HCT116 (cell line): Measurements from ENCODE around the gene DET1. TPM values are rescaled to one million over a fixed set of nuclear protein-coding genes. Genes with fewer than 3 reads are reported as not detected.

ENCODE experiments used
- ATAC-seq: fragments of 200-7000 bp; cut with Tn5 transposase; 2 replicates; pipeline ENCODE4 v1.9.1; 2020; ENCODE audit warnings: mild to moderate bottlenecking, moderate library complexity
- BruUV-seq: library from RNA; stranded (reverse); fragments of 400-500 nt; replicated peaks from 2 replicates; lab custom pipeline; 2021; lab: Mats Ljungman, UMichigan
- CTCF ChIA-PET: fragments of 300-600 bp; sonication (Branson Sonifier 250); formaldehyde crosslinking; loops from one replicate; lab custom pipeline; 2021; ENCODE audit warnings: antibody characterized with exemption; lab: Charles Lee
- POLR2A ChIA-PET: fragments of 300-600, 350-600 bp; sonication (Branson Sonifier 250); formaldehyde crosslinking; loops from one replicate; lab custom pipeline; 2021; ENCODE audit warnings: antibody characterized with exemption; lab: Charles Lee
- RAD21 ChIA-PET, 2 experiments: fragments of 300-600 bp; sonication (Branson Sonifier 250); formaldehyde crosslinking; loops; one replicate each; lab custom pipeline; 2023; ENCODE audit warnings: low total read pairs in 2 of 2; ENCODE audit not compliant: uncharacterized antibody in 2 of 2, unreplicated experiment in 2 of 2, low non-redundant PET in 1 of 2; lab: Charles Lee
- DNase-seq: peaks from one replicate; pipeline ENCODE4 v3.0.0-alpha.2; 2010; ENCODE audit warnings: low read depth, low spot score
- H2AFZ ChIP-seq: fragments of 200-600 bp; shearing (Covaris generic), sonication (generic); 2 replicates; pipeline ENCODE4 v1.6.1; 2017; ENCODE audit warnings: low read depth, mixed run types, mixed read lengths, antibody characterized with exemption, low read length; ENCODE audit not compliant: poor library complexity, severe bottlenecking
- H3K27ac ChIP-seq: 2 replicates; pipeline ENCODE4 v1.5.1; 2012; ENCODE audit warnings: low read depth, low read length
- H3K27me3 ChIP-seq: fragments of 200-600 bp; sonication (generic); 2 replicates; pipeline ENCODE4 v1.6.1; 2016; ENCODE audit warnings: mixed run types, low read length, mixed read lengths; ENCODE audit not compliant: insufficient read depth
- H3K36me3 ChIP-seq, 2 experiments: fragments of 200-500 bp in 1 of 2; fragments of 200-600 bp in 1 of 2; sonication (Bioruptor generic) in 1 of 2; sonication (generic) in 1 of 2; 2 replicates each; pipeline versions ENCODE4 v1.5.1 to v1.6.1; 2014 to 2016; ENCODE audit warnings: low read length in 2 of 2, inconsistent platforms in 1 of 2, mixed read lengths in 1 of 2, mixed run types in 1 of 2; ENCODE audit not compliant: insufficient read depth in 2 of 2, control insufficient read depth in 1 of 2
- H3K4me1 ChIP-seq, 2 experiments: fragments of 200-600 bp in 1 of 2; sonication (generic) in 1 of 2; 2 replicates each; pipeline versions ENCODE4 v1.5.1 to v1.6.1; 2012 to 2017; ENCODE audit warnings: low read length in 2 of 2, inconsistent platforms in 1 of 2, mild to moderate bottlenecking in 1 of 2, mixed read lengths in 1 of 2, mixed run types in 1 of 2, moderate library complexity in 1 of 2; ENCODE audit not compliant: insufficient read depth in 2 of 2, control insufficient read depth in 1 of 2
- H3K4me2 ChIP-seq: fragments of 200-600 bp; sonication (generic); 2 replicates; pipeline ENCODE4 v1.6.1; 2017; ENCODE audit warnings: mixed run types, low read length, mixed read lengths
- H3K4me3 ChIP-seq, 2 experiments: fragments of 200-600 bp in 1 of 2; sonication (generic) in 1 of 2; replicated peaks in 1 of 2; 2 replicates each; pipeline ENCODE4 v1.5.1; 2011 to 2016; ENCODE audit warnings: low read length in 2 of 2, control low read depth in 1 of 2, low read depth in 1 of 2, mild to moderate bottlenecking in 1 of 2, mixed read lengths in 1 of 2, mixed run types in 1 of 2
- H3K79me2 ChIP-seq: fragments of 200-600 bp; sonication (generic); 2 replicates; pipeline ENCODE4 v1.6.1; 2017; ENCODE audit warnings: mild to moderate bottlenecking, mixed run types, low read length, moderate library complexity, mixed read lengths; ENCODE audit not compliant: insufficient read depth
- H3K9ac ChIP-seq: fragments of 200-600 bp; sonication (generic); 2 replicates; pipeline ENCODE4 v1.6.1; 2016; ENCODE audit warnings: low read length, mixed read lengths
- H3K9me2 ChIP-seq: fragments of 200-600 bp; sonication (generic), shearing (Covaris generic); 2 replicates; pipeline ENCODE4 v1.6.1; 2017; ENCODE audit warnings: mixed run types, mild to moderate bottlenecking, moderate library complexity; ENCODE audit not compliant: insufficient read depth
- H3K9me3 ChIP-seq, 2 experiments: fragments of 200-500 bp in 1 of 2; fragments of 200-600 bp in 1 of 2; sonication (Bioruptor generic) in 1 of 2; sonication (generic) in 1 of 2; 2 replicates each; pipeline ENCODE4 v1.6.1; 2014 to 2017; ENCODE audit warnings: low read length in 2 of 2, mixed read lengths in 2 of 2, inconsistent platforms in 1 of 2, low read depth in 1 of 2, mild to moderate bottlenecking in 1 of 2, mixed run types in 1 of 2, moderate library complexity in 1 of 2; ENCODE audit not compliant: control insufficient read depth in 1 of 2, insufficient read depth in 1 of 2
- H4K20me1 ChIP-seq: fragments of 200-600 bp; sonication (generic), shearing (Covaris generic); 2 replicates; pipeline ENCODE4 v1.6.1; 2017; ENCODE audit warnings: mixed run types, mild to moderate bottlenecking, moderate library complexity; ENCODE audit not compliant: insufficient read depth
- CBX3 ChIP-seq: IDR thresholded peaks from 2 replicates; pipeline ENCODE4 v1.6.1; 2012; ENCODE audit warnings: low read depth
- EGR1 ChIP-seq: IDR thresholded peaks from 2 replicates; pipeline ENCODE4 v1.6.1; 2012; ENCODE audit warnings: low read depth
- ELF1 ChIP-seq: IDR thresholded peaks from 2 replicates; pipeline ENCODE4 v1.6.1; 2012; ENCODE audit warnings: low read depth, borderline replicate concordance
- EZH2 ChIP-seq: fragments of 200-600 bp; sonication (generic); IDR thresholded peaks from 2 replicates; pipeline ENCODE4 v1.6.1; 2017; ENCODE audit warnings: antibody characterized with exemption, mixed run types
- EZH2phosphoT487 ChIP-seq: fragments of 200-600 bp; IDR thresholded peaks from 2 replicates; pipeline ENCODE4 v1.6.1; 2018; ENCODE audit warnings: antibody characterized with exemption, borderline replicate concordance
- FOSL1 ChIP-seq: IDR thresholded peaks from 2 replicates; pipeline ENCODE4 v1.6.1; 2012; ENCODE audit warnings: low read depth
- POLR2A ChIP-seq: IDR thresholded peaks from 2 replicates; pipeline ENCODE4 v1.7.0; 2011; ENCODE audit warnings: borderline replicate concordance; ENCODE audit not compliant: insufficient read depth, insufficient read length; ENCODE audit errors: extremely low read depth
- RAD21 ChIP-seq: IDR thresholded peaks from 2 replicates; pipeline ENCODE4 v1.6.1; 2012; ENCODE audit warnings: low read depth, mild to moderate bottlenecking
- SIN3A ChIP-seq: IDR thresholded peaks from 2 replicates; pipeline ENCODE4 v1.6.1; 2012; ENCODE audit warnings: low read depth
- SP1 ChIP-seq: IDR thresholded peaks from 2 replicates; pipeline ENCODE4 v1.6.1; 2012; ENCODE audit warnings: low read depth
- SRF ChIP-seq: IDR thresholded peaks from 2 replicates; pipeline ENCODE4 v1.6.1; 2012; ENCODE audit warnings: low read depth
- TCF7L2 ChIP-seq: IDR thresholded peaks from 2 replicates; pipeline ENCODE4 v1.7.0; 2011; ENCODE audit warnings: borderline replicate concordance, inconsistent platforms; ENCODE audit not compliant: insufficient read depth, insufficient read length; ENCODE audit errors: extremely low read depth
- YY1 ChIP-seq: IDR thresholded peaks from 2 replicates; pipeline ENCODE4 v1.6.1; 2011; ENCODE audit warnings: low read length, low read depth, moderate library complexity, mild to moderate bottlenecking; ENCODE audit not compliant: insufficient replicate concordance; ENCODE audit errors: extremely low read depth
- ZFX ChIP-seq: fragments of 450-650 bp; IDR thresholded peaks from 2 replicates; pipeline ENCODE4 v1.6.1; 2017
- ZNF274 ChIP-seq: fragments of 200-500 bp; sonication (Bioruptor generic); IDR thresholded peaks from 2 replicates; pipeline ENCODE4 v1.6.1; 2014; ENCODE audit warnings: mild to moderate bottlenecking, low read depth, low read length, inconsistent platforms
- intact Hi-C: fragments of 100-400 bp; cut with micrococcal nuclease; formaldehyde crosslinking; loops from 2 replicates; pipeline ENCODE4 v1.10.0; 2022
- total RNA-seq: library from RNA; stranded (reverse); gene quantifications from one replicate; pipeline ENCODE4 v1.2.1, GENCODE V29; 2021; ENCODE audit not compliant: unreplicated experiment
- TF ChIP-seq, protein P1 (sequence below): IDR thresholded peaks from 2 replicates; pipeline ENCODE4 v1.6.1; 2011; ENCODE audit warnings: mild to moderate bottlenecking, low read length, moderate library complexity; ENCODE audit not compliant: insufficient replicate concordance; ENCODE audit errors: extremely low read depth
- TF ChIP-seq, protein P2 (sequence below): IDR thresholded peaks from 2 replicates; pipeline ENCODE4 v1.6.1; 2012
- TF ChIP-seq, protein P3 (sequence below): IDR thresholded peaks from 2 replicates; pipeline ENCODE4 v1.6.1; 2012
- TF ChIP-seq, protein P4 (sequence below): IDR thresholded peaks from 2 replicates; pipeline ENCODE4 v1.6.1; 2012; ENCODE audit warnings: low read depth
- TF ChIP-seq, protein P5 (sequence below), 3 experiments: fragments of 200-600 bp in 1 of 3; sonication (generic) in 1 of 3; IDR thresholded peaks in 2 of 3; conservative IDR thresholded peaks in 1 of 3; 2 replicates each; pipeline ENCODE4 v1.5.1; 2012 to 2017; ENCODE audit warnings: low read depth in 2 of 3, low read length in 2 of 3, antibody characterized with exemption in 1 of 3, borderline replicate concordance in 1 of 3, control low read depth in 1 of 3, mild to moderate bottlenecking in 1 of 3, mixed read lengths in 1 of 3, mixed run types in 1 of 3, moderate library complexity in 1 of 3; ENCODE audit not compliant: insufficient read depth in 1 of 3

Gene DET1
- total RNA-seq, 1 experiment from 2014 or later: 2.5 TPM

DNA sequence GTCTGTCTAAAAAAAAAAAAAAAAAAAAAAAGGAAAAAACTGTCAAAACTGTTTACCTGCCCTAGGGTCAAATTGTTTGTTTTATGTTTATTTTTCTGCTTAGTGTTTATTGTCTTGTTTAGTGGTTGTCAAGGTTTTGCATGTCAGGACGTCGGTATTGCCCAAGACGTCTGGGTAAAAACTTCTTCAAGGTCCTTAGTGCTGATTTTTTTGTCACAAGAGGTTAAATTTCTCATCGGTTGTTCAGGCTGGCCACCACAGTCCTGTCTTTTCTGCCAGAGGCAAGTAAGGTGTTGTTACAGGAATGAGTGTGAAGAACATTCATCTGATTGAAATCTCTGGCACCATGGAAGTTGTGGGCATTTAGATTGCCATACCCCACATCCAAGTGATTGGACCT, 7.0 kb downstream of the DET1 start:
- TF ChIP-seq ZNF274 (no peak), EZH2phosphoT487 (no peak), CBX3 (no peak), SIN3A (no peak), EZH2 (no peak), SRF (no peak), EGR1 (no peak), TCF7L2 (no peak), YY1 (no peak), ELF1 (no peak), RAD21 (no peak), POLR2A (no peak), FOSL1 (no peak), SP1 (no peak), ZFX (no peak)
- TF ChIP-seq, protein P1, sequence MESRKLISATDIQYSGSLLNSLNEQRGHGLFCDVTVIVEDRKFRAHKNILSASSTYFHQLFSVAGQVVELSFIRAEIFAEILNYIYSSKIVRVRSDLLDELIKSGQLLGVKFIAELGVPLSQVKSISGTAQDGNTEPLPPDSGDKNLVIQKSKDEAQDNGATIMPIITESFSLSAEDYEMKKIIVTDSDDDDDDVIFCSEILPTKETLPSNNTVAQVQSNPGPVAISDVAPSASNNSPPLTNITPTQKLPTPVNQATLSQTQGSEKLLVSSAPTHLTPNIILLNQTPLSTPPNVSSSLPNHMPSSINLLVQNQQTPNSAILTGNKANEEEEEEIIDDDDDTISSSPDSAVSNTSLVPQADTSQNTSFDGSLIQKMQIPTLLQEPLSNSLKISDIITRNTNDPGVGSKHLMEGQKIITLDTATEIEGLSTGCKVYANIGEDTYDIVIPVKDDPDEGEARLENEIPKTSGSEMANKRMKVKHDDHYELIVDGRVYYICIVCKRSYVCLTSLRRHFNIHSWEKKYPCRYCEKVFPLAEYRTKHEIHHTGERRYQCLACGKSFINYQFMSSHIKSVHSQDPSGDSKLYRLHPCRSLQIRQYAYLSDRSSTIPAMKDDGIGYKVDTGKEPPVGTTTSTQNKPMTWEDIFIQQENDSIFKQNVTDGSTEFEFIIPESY: no peak
- TF ChIP-seq, protein P2, sequence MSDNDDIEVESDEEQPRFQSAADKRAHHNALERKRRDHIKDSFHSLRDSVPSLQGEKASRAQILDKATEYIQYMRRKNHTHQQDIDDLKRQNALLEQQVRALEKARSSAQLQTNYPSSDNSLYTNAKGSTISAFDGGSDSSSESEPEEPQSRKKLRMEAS: no peak
- TF ChIP-seq, protein P3, sequence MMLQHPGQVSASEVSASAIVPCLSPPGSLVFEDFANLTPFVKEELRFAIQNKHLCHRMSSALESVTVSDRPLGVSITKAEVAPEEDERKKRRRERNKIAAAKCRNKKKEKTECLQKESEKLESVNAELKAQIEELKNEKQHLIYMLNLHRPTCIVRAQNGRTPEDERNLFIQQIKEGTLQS: no peak
- TF ChIP-seq, protein P4, sequence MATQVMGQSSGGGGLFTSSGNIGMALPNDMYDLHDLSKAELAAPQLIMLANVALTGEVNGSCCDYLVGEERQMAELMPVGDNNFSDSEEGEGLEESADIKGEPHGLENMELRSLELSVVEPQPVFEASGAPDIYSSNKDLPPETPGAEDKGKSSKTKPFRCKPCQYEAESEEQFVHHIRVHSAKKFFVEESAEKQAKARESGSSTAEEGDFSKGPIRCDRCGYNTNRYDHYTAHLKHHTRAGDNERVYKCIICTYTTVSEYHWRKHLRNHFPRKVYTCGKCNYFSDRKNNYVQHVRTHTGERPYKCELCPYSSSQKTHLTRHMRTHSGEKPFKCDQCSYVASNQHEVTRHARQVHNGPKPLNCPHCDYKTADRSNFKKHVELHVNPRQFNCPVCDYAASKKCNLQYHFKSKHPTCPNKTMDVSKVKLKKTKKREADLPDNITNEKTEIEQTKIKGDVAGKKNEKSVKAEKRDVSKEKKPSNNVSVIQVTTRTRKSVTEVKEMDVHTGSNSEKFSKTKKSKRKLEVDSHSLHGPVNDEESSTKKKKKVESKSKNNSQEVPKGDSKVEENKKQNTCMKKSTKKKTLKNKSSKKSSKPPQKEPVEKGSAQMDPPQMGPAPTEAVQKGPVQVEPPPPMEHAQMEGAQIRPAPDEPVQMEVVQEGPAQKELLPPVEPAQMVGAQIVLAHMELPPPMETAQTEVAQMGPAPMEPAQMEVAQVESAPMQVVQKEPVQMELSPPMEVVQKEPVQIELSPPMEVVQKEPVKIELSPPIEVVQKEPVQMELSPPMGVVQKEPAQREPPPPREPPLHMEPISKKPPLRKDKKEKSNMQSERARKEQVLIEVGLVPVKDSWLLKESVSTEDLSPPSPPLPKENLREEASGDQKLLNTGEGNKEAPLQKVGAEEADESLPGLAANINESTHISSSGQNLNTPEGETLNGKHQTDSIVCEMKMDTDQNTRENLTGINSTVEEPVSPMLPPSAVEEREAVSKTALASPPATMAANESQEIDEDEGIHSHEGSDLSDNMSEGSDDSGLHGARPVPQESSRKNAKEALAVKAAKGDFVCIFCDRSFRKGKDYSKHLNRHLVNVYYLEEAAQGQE: no peak
- TF ChIP-seq, protein P5, sequence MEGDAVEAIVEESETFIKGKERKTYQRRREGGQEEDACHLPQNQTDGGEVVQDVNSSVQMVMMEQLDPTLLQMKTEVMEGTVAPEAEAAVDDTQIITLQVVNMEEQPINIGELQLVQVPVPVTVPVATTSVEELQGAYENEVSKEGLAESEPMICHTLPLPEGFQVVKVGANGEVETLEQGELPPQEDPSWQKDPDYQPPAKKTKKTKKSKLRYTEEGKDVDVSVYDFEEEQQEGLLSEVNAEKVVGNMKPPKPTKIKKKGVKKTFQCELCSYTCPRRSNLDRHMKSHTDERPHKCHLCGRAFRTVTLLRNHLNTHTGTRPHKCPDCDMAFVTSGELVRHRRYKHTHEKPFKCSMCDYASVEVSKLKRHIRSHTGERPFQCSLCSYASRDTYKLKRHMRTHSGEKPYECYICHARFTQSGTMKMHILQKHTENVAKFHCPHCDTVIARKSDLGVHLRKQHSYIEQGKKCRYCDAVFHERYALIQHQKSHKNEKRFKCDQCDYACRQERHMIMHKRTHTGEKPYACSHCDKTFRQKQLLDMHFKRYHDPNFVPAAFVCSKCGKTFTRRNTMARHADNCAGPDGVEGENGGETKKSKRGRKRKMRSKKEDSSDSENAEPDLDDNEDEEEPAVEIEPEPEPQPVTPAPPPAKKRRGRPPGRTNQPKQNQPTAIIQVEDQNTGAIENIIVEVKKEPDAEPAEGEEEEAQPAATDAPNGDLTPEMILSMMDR (IDR thresholded peaks at IDR 0.05 in 2 of 3, conservative IDR thresholded peaks at IDR 0.05 in 1 of 3; ENCODE audit: borderline replicate concordance in 1 of 3, insufficient read depth in 1 of 3, low read depth in 2 of 3, low read length in 2 of 3): no peak
- Histone ChIP-seq H3K36me3 (no peaks in the 10 kb centered on the region), H3K9me2 (no peaks in the 10 kb centered on the region), H3K79me2 (no peaks in the 10 kb centered on the region), H3K4me1 (peaks cover 0 to 12% of the 10 kb centered on the region in 2 experiments; a peak in 1 of 4 replicates), H2AFZ (no peak overlapping the region), H3K27ac (no peak overlapping the region), H3K9me3 (no peaks in the 10 kb centered on the region), H4K20me1 (no peaks in the 10 kb centered on the region), H3K4me3 (no peak overlapping the region), H3K9ac (no peak overlapping the region), H3K4me2 (no peak overlapping the region), H3K27me3 (no peaks in the 10 kb centered on the region)
- ATAC-seq (no peak), DNase-seq (no peak)
- no TSS peak for BruUV-seq
- CTCF ChIA-PET: no interaction called here
- POLR2A ChIA-PET: no interaction called here
- RAD21 ChIA-PET: no interaction called here
- intact Hi-C loops: no loop called here
